ENCODE measurements around the gene EIF4A3. TPM values are rescaled to one million over a fixed set of nuclear protein-coding genes. Genes with fewer than 3 reads are reported as not detected.

The EIF4A3 gene
- 52.2 and 52.4 TPM in 2 replicates for polyA plus RNA-seq

DNA sequence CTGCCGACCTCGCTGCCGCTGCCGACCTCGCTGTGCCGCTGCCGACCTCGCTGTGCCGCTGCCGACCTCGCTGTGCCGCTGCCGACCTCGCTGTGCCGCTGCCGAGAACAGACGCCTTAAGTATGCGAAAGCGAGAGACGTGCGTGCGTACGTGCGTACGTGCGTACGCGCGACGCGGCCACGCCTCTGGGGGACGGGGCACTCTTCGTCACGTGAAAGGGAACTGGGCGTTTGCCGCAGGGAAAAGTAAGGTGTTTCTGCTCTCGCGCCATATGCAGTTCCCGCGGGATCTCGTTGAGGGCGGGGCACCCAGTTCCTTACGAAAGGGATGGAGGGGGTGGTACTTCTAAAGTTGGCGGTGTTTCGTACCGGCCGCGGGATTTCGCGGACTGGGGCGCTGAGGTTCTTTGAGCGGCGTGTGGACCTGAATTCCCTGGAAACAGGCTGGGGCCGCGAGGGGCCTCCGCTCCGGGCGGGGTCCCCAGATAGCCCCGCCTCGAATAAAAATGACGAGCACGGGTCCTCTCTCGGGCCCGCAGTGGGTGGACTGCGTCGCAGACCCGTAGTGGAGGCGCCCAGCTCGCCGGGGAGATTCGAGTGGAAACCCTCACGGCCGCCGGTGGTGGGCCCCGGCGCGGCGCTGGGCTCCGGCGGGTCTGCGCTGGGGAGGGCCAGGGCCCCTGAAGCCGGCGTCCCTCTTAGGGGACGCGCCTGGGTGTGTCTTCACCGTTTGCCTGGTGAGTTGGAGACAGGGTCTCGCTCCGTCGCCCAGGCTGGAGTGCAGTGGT lies at the start of gene EIF4A3:
TSS of gene EIF4A3 (minus strand) at position 94 of the 788 bp plus-strand sequence. CDS start 167 bp downstream, outside the sequence.

DNA sequence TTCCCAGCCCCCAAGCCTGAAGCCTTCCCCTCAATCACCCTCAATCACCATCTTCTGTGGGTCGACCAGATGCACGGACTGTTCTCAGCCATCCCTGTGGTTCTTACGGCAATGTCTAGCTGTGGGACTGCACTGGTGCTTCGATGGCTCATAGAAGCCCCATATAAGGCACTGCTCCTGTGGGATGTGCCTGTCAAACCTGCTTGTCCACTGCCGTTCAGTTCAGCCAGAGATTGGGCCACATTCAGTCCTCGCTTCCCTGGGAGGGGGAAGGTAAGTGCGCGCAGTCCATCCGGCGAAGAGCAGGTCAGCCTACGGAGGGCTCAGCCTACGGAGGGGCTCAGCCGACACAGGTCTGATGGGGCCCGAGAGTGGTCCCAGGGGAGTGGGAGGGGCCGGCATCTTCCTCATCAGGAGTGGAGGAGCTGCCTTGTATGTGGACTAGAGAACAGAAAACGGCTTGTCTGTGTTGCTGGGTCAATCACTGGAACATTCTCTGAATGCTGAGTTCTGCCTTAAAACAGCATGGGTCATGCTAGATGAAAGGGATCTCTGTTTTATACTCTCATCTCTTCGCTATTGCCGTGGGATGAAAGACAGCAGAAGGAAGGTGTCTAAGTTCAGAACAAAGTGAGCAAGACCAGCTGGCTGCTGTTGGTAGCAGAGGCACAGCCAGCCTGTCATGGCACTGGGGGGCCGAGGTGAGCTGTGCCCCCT lies 23.0 kb upstream of the EIF4A3 start, which contains the start of gene CARD14:
TSS of gene CARD14 (plus strand) at position 247 of the 717 bp plus-strand sequence. CDS start 11,409 bp downstream, outside the sequence.

DNA sequence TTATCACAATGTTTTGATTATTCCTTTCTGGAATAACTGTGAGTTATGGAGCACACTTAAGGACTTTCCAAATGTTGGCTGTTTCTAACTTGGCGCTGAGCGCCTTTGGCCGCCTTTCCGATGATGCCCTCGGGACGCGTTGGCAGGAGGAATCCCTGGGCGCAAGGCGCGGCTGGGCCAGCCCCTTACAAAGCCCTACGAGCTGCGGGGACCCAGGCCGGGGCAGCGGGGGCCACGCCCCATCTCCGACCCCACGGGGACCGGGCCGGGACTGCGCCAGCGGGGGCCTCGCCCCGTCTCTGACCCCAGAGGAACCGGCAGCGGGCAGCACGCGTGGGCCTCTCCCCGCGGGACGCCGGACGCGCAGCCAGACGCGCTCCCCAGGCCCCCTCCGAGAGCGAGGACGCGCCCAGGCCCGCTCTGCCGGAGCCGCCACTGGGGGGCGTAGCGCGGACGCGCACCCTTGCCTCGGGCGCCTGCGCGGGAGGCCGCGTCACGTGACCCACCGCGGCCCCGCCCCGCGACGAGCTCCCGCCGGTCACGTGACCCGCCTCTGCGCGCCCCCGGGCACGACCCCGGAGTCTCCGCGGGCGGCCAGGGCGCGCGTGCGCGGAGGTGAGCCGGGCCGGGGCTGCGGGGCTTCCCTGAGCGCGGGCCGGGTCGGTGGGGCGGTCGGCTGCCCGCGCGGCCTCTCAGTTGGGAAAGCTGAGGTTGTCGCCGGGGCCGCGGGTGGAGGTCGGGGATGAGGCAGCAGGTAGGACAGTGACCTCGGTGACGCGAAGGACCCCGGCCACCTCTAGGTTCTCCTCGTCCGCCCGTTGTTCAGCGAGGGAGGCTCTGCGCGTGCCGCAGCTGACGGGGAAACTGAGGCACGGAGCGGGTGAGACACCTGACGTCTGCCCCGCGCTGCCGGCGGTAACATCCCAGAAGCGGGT lies 45.6 kb downstream of the EIF4A3 start, which contains the start of gene GAA:
TSS of gene GAA (plus strand) at position 571 of the 935 bp plus-strand sequence. CDS start 3,006 bp downstream, outside the sequence.

Other genes starting within 250 kb of the EIF4A3 start
- 0.69 and 2.8 TPM in 2 replicates for gene TBC1D16, start 111.3 kb downstream of the EIF4A3 start, polyA plus RNA-seq
- gene CCDC40, start 110.5 kb downstream of the EIF4A3 start, polyA plus RNA-seq = 0.73 and 1.5 TPM in 2 replicates
- gene GAA, start 45.5 kb downstream of the EIF4A3 start, polyA plus RNA-seq = 1.2 and 2.6 TPM in 2 replicates
- gene CARD14, start 22.9 kb upstream of the EIF4A3 start, polyA plus RNA-seq = 0.66 TPM in 1 of 2 replicates, not detected in the other
- 0.81 and 1.1 TPM in 2 replicates for gene SGSH, start 73.2 kb upstream of the EIF4A3 start, polyA plus RNA-seq
- gene SLC26A11, start 73.3 kb upstream of the EIF4A3 start, polyA plus RNA-seq = 0.14 and 0.55 TPM in 2 replicates
- 2.6 and 2.9 TPM in 2 replicates for gene RNF213, start 113.7 kb upstream of the EIF4A3 start, polyA plus RNA-seq